B cell (primary cell): ENCODE measurements around the gene DSG1. TPM values are rescaled to one million over a fixed set of nuclear protein-coding genes. Genes with fewer than 3 reads are reported as not detected.
"Not testable (repeated sequence)": the region's sequence is repeated elsewhere in the genome, so short reads cannot be mapped to it uniquely, and the experiment has no call there.

Source experiments
- ATAC-seq: fragments of 200-7000 bp; cut with Tn5 transposase; one replicate; pipeline ENCODE4 v1.10.0; 2021; ENCODE audit warnings: low read depth, mild to moderate bottlenecking, moderate number of reproducible peaks, moderate library complexity
- CTCF ChIA-PET: fragments of 350-600 bp; sonication (Branson Sonifier 250); formaldehyde crosslinking; loops from one replicate; lab custom pipeline; 2021; ENCODE audit warnings: antibody characterized with exemption, inconsistent platforms; lab: Charles Lee
- POLR2A ChIA-PET: fragments of 350-600 bp; sonication (Branson Sonifier 250); formaldehyde crosslinking; loops from one replicate; lab custom pipeline; 2021; ENCODE audit warnings: antibody characterized with exemption; lab: Charles Lee
- DNase-seq: peaks from one replicate; pipeline ENCODE4 v3.0.0; 2013
- H2AFZ ChIP-seq: 2 replicates; pipeline ENCODE4 v1.6.1; 2012; ENCODE audit warnings: mild to moderate bottlenecking, low read depth, low read length; ENCODE audit not compliant: insufficient read depth, poor library complexity, severe bottlenecking
- H3K27ac ChIP-seq, 2 donors: 1 replicate in 1 of 2; 2 replicates in 1 of 2; pipeline ENCODE4 v1.5.1; 2012 to 2013; ENCODE audit warnings: low read length in 2 of 2, mild to moderate bottlenecking in 2 of 2, moderate library complexity in 1 of 2
- H3K27me3 ChIP-seq, 4 experiments: fragments of 200-600 bp in 1 of 4; sonication (generic) in 1 of 4; replicated peaks in 1 of 4; 1 replicate in 2 of 4; 2 replicates in 2 of 4; pipeline versions ENCODE4 v1.6.1 to v1.7.0; 2013 to 2016; ENCODE audit warnings: low read length in 3 of 4, mild to moderate bottlenecking in 2 of 4, mixed read lengths in 1 of 4, moderate library complexity in 1 of 4; ENCODE audit not compliant: insufficient read depth in 4 of 4, control insufficient read depth in 3 of 4; ENCODE audit errors: control extremely low read depth in 1 of 4
- H3K36me3 ChIP-seq, 2 experiments: replicated peaks in 1 of 2; 1 replicate in 1 of 2; 2 replicates in 1 of 2; pipeline versions ENCODE4 v1.6.1 to v1.7.1; 2013; ENCODE audit warnings: low read length in 1 of 2; ENCODE audit not compliant: insufficient read depth in 2 of 2, control insufficient read depth in 1 of 2; ENCODE audit errors: control extremely low read depth in 1 of 2, extremely low read depth in 1 of 2
- H3K4me1 ChIP-seq, 2 donors: fragments of 200-600 bp in 1 of 2; sonication (generic) in 1 of 2; 1 replicate in 1 of 2; 2 replicates in 1 of 2; pipeline versions ENCODE4 v1.5.1 to v1.6.1; 2013 to 2017; ENCODE audit warnings: low read length in 2 of 2; ENCODE audit not compliant: control insufficient read depth in 2 of 2, insufficient read depth in 2 of 2
- H3K4me2 ChIP-seq: replicated peaks from 2 replicates; pipeline ENCODE3; 2012; ENCODE audit warnings: mild to moderate bottlenecking, low read depth, low read length; ENCODE audit not compliant: poor library complexity, severe bottlenecking
- H3K4me3 ChIP-seq, 5 experiments: fragments of 200-600 bp in 1 of 5; sonication (generic) in 1 of 5; 1 replicate in 3 of 5; 2 replicates in 2 of 5; pipeline versions ENCODE4 v1.5.1 to v1.7.0; 2011 to 2016; ENCODE audit warnings: low read length in 4 of 5, mild to moderate bottlenecking in 4 of 5, low read depth in 2 of 5, control low read depth in 1 of 5, moderate library complexity in 1 of 5; ENCODE audit not compliant: insufficient read depth in 1 of 5; ENCODE audit errors: control extremely low read depth in 1 of 5, extremely low read depth in 1 of 5
- H3K79me2 ChIP-seq: fragments of 200-600 bp; sonication (generic); one replicate; pipeline ENCODE4 v1.6.0; 2016; ENCODE audit warnings: low read length; ENCODE audit not compliant: control insufficient read depth, insufficient read depth
- H3K9ac ChIP-seq: fragments of 200-600 bp; sonication (generic); 2 replicates; pipeline ENCODE4 v1.6.1; 2017; ENCODE audit warnings: mild to moderate bottlenecking, low read length, moderate library complexity
- H3K9me3 ChIP-seq, 3 donors: one replicate each; pipeline versions ENCODE4 v1.6.1 to v1.7.1; 2013; ENCODE audit warnings: low read length in 2 of 3; ENCODE audit not compliant: control insufficient read depth in 2 of 3, insufficient read depth in 1 of 3; ENCODE audit errors: control extremely low read depth in 1 of 3
- H4K20me1 ChIP-seq: 2 replicates; pipeline ENCODE4 v1.6.0; 2012; ENCODE audit warnings: mild to moderate bottlenecking, low read length; ENCODE audit not compliant: insufficient read depth, control insufficient read depth, poor library complexity, severe bottlenecking
- H3K27ac Mint-ChIP-seq: one replicate; pipeline ENCODE4 v1.8.0; 2021; ENCODE audit warnings: mixed read lengths
- H3K27me3 Mint-ChIP-seq: one replicate; pipeline ENCODE4 v1.8.0; 2021; ENCODE audit warnings: mixed read lengths
- H3K4me1 Mint-ChIP-seq: one replicate; pipeline ENCODE4 v1.8.0; 2021; ENCODE audit warnings: mixed read lengths
- H3K4me3 Mint-ChIP-seq: one replicate; pipeline ENCODE4 v1.8.0; 2021; ENCODE audit warnings: mixed read lengths
- H3K9me3 Mint-ChIP-seq: one replicate; pipeline ENCODE4 v1.8.0; 2022; ENCODE audit warnings: mixed read lengths; ENCODE audit not compliant: insufficient read depth
- CTCF ChIP-seq: fragments of 200-600 bp; IDR thresholded peaks from one replicate; pipeline ENCODE4 v1.8.0; 2022; ENCODE audit warnings: antibody characterized with exemption, mild to moderate bottlenecking
- EZH2 ChIP-seq: IDR thresholded peaks from 2 replicates; pipeline ENCODE4 v1.6.1; 2012; ENCODE audit warnings: borderline replicate concordance, low read depth, mild to moderate bottlenecking, moderate library complexity, low read length; ENCODE audit not compliant: insufficient read depth, poor library complexity, severe bottlenecking
- WGBS: methylation state at CpG from one replicate; pipeline ENCODE4 v1.1.5; 2013; ENCODE audit warnings: missing lambda C conversion rate; ENCODE audit not compliant: insufficient coverage; 5-methylcytosine and 5-hydroxymethylcytosine counted together
- intact Hi-C: fragments of 100-400 bp; cut with micrococcal nuclease; formaldehyde crosslinking; loops from one replicate; pipeline ENCODE4 v1.10.0; 2022
- polyA plus RNA-seq: library from polyadenylated mRNA; depleted of rRNA; stranded (reverse); fragments of >200 nt; gene quantifications from 2 replicates; pipeline ENCODE4 v1.2.3, GENCODE V29; 2012
- total RNA-seq, 2 donors: library from RNA; stranded (reverse); fragments of 120-200 nt in 1 of 2; gene quantifications; 1 replicate in 1 of 2; 2 replicates in 1 of 2; pipeline versions ENCODE4 v1.2.3 to v1.2.4, GENCODE V29; 2013 to 2022

DSG1 gene
- total and polyA plus RNA-seq, 2 donors (not counting 1 experiment from before 2014, with no cell fraction given): not detected

GRCh38 chr18:31280502-31280901 is 37.5 kb upstream of the DSG1 start:
- intact Hi-C loops: no loop called here
- H3K4me1 Mint-ChIP-seq: no peaks in the 10 kb centered on the region
- DNase-seq (no peak), ATAC-seq (no peak)
- H3K36me3 ChIP-seq: no peaks in the 10 kb centered on the region
- no peaks in the 10 kb centered on the region for H3K79me2 ChIP-seq
- no peak overlapping the region for H3K27ac ChIP-seq
- TF ChIP-seq CTCF: no peak
- no peak for TF ChIP-seq EZH2
- WGBS: 95% methylated on average over 1 of the region's 2 CpGs
- no peak overlapping the region for H3K4me3 Mint-ChIP-seq
- no peak overlapping the region for H3K27ac Mint-ChIP-seq
- no peaks in the 10 kb centered on the region for H3K4me1 ChIP-seq
- no peak overlapping the region for H2AFZ ChIP-seq
- CTCF ChIA-PET: no interaction called here
- no peaks in the 10 kb centered on the region for H3K27me3 ChIP-seq
- H4K20me1 ChIP-seq: no peaks in the 10 kb centered on the region
- POLR2A ChIA-PET: no interaction called here
- H3K4me3 ChIP-seq: no peak overlapping the region
- H3K9me3 ChIP-seq: no peaks in the 10 kb centered on the region
- H3K27me3 Mint-ChIP-seq: no peaks in the 10 kb centered on the region
- no peak overlapping the region for H3K4me2 ChIP-seq
- no peaks in the 10 kb centered on the region for H3K9me3 Mint-ChIP-seq
- no peak overlapping the region for H3K9ac ChIP-seq

GRCh38 chr18:31281437-31281836 is 36.5 kb upstream of the DSG1 start:
- no peaks in the 10 kb centered on the region for H3K27me3 Mint-ChIP-seq
- DNase-seq (no peak), ATAC-seq (no peak)
- H3K4me3 Mint-ChIP-seq: no peak overlapping the region
- CTCF ChIA-PET: no interaction called here
- H3K27me3 ChIP-seq: no peaks in the 10 kb centered on the region
- no peak overlapping the region for H3K27ac ChIP-seq
- no peak overlapping the region for H3K4me3 ChIP-seq
- H3K79me2 ChIP-seq: no peaks in the 10 kb centered on the region
- intact Hi-C loops: no loop called here
- H3K36me3 ChIP-seq: no peaks in the 10 kb centered on the region
- H2AFZ ChIP-seq: no peak overlapping the region
- H3K4me1 Mint-ChIP-seq: no peaks in the 10 kb centered on the region
- POLR2A ChIA-PET: no interaction called here
- TF ChIP-seq EZH2 (no peak), CTCF (no peak)
- H3K9ac ChIP-seq: no peak overlapping the region
- H3K27ac Mint-ChIP-seq: no peak overlapping the region
- H3K9me3 ChIP-seq: no peaks in the 10 kb centered on the region
- H4K20me1 ChIP-seq: no peaks in the 10 kb centered on the region
- no peak overlapping the region for H3K4me2 ChIP-seq
- H3K4me1 ChIP-seq: no peaks in the 10 kb centered on the region
- peaks cover 2% of the 10 kb centered on the region for H3K9me3 Mint-ChIP-seq

- CTCF ChIA-PET, H2AFZ ChIP-seq, ATAC-seq, H3K9me3 Mint-ChIP-seq, DNase-seq, H3K27me3 ChIP-seq, H3K27ac ChIP-seq, H3K27ac Mint-ChIP-seq, H3K4me2 ChIP-seq, H3K79me2 ChIP-seq, intact Hi-C loops, H3K9ac ChIP-seq, H4K20me1 ChIP-seq, H3K27me3 Mint-ChIP-seq, H3K36me3 ChIP-seq, H3K9me3 ChIP-seq, H3K4me3 ChIP-seq, POLR2A ChIA-PET, H3K4me1 ChIP-seq, H3K4me1 Mint-ChIP-seq, H3K4me3 Mint-ChIP-seq: not testable (repeated sequence)
- WGBS: 56% methylated on average over 1 of the region's 3 CpGs
Measured at GRCh38 chr18:31289446-31289845, 28.5 kb upstream of the DSG1 start.
